Activated CD4-positive, alpha-beta T cell treated with anti-CD3 and anti-CD28 coated beads, Interleukin-2, amount 10 ng/mL, durations not matched to agents 7 days and 5 days (primary cell): ENCODE data around the gene MEGF6. TPM values are rescaled to one million over a fixed set of nuclear protein-coding genes. Genes with fewer than 3 reads are reported as not detected.
"Not testable (repeated sequence)": the region's sequence is repeated elsewhere in the genome, so short reads cannot be mapped to it uniquely, and the experiment has no call there.

Source experiments
- CTCF ChIA-PET: fragments of 350-600 bp; sonication (Branson Sonifier 250); formaldehyde crosslinking; loops from one replicate; lab custom pipeline; 2021; ENCODE audit warnings: antibody characterized with exemption; lab: Charles Lee
- POLR2A ChIA-PET: fragments of 350-600 bp; sonication (Branson Sonifier 250); formaldehyde crosslinking; loops from one replicate; lab custom pipeline; 2021; ENCODE audit warnings: antibody characterized with exemption; lab: Charles Lee
- DNase-seq: peaks from one replicate; pipeline ENCODE4 v3.0.0-alpha.2; 2020
- H3K27ac Mint-ChIP-seq: one replicate; pipeline ENCODE4 v1.8.0; 2021; ENCODE audit warnings: mild to moderate bottlenecking, moderate library complexity, mixed read lengths
- H3K27me3 Mint-ChIP-seq: one replicate; pipeline ENCODE4 v1.8.0; 2021; ENCODE audit warnings: mixed read lengths
- H3K36me3 Mint-ChIP-seq: one replicate; pipeline ENCODE4 v1.8.0; 2021; ENCODE audit warnings: low read depth, mixed read lengths
- H3K4me1 Mint-ChIP-seq: one replicate; pipeline ENCODE4 v1.8.0; 2021; ENCODE audit warnings: mixed read lengths
- H3K4me3 Mint-ChIP-seq: one replicate; pipeline ENCODE4 v1.8.0; 2021; ENCODE audit warnings: mild to moderate bottlenecking, moderate library complexity, mixed read lengths
- H3K9me3 Mint-ChIP-seq: one replicate; pipeline ENCODE4 v1.8.0; 2021; ENCODE audit warnings: mixed read lengths
- total RNA-seq, 2 experiments: library from RNA; stranded (reverse); gene quantifications; one replicate each; pipeline ENCODE4 v1.2.3, GENCODE V29; 2021

MEGF6 gene
- total RNA-seq, 2 experiments from 2014 or later = 20.7 to 26.6 TPM

DNA sequence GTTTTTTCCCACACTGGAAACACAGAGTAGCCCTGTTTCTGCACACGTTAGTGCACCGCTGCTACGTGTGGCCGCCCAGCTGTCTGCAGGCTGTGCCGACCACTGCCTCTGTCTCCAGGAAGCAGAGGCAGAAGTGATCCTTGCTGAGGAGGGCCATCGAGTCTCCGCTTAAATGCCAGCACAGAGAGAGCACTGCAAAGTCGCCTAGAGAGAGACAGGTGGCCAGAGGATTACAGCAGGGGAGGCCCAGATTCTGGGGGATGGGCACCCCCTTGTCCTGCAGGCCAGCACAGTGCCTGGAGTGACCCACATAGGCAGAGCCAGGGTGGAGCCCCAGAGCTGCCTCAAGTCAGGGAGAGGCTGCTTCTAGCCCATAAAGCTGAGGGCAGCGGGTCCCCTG is 19.6 kb upstream of the MEGF6 start:
- H3K27ac Mint-ChIP-seq = no peak overlapping the region
- H3K4me3 Mint-ChIP-seq = no peak overlapping the region
- ChIA-PET POLR2A (no interaction called here), CTCF (interaction anchor here (1.0 to 1.2 kb wide), 3 partner anchors 9 to 12 kb away, joined by 3 to 5 read pairs (median 4); no protein-coding TSS in a partner anchor)
- peaks cover 11% of the 10 kb centered on the region for H3K36me3 Mint-ChIP-seq
- H3K9me3 Mint-ChIP-seq = no peaks in the 10 kb centered on the region
- no peaks in the 10 kb centered on the region for H3K27me3 Mint-ChIP-seq
- DNase-seq = no peak
- peaks cover 4% of the 10 kb centered on the region for H3K4me1 Mint-ChIP-seq

DNA sequence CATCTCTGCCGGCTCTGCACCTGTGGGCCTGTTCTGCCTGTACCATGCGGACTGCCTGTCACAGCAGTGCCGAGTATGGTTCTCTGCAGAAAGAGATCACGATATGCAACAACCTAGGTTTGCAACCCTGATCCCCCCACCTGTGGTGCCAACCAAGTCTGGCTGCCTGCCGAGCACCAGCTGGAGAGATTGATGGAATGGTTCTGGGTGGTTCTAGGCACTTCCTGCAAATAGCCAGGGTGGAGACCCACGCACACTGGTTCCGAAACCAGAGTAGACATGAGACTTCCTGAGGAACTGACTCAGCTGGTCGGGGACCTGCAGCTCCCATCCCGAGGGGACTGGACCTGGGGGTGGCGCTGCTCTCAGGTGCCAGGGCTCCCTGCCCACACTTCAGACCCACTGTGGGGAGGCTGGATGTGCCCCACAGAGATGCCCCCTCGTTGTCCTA is 18.9 kb upstream of the MEGF6 start:
- ChIA-PET POLR2A (no interaction called here), CTCF (interaction anchor here (1.2 kb wide), 2 partner anchors 9 to 10 kb away, joined by 3 to 5 read pairs; no protein-coding TSS in a partner anchor)
- H3K4me3 Mint-ChIP-seq = no peak overlapping the region
- H3K4me1 Mint-ChIP-seq = peaks cover 8% of the 10 kb centered on the region
- H3K9me3 Mint-ChIP-seq = no peaks in the 10 kb centered on the region
- no peaks in the 10 kb centered on the region for H3K27me3 Mint-ChIP-seq
- peak overlapping the region; percentile 78 for H3K27ac Mint-ChIP-seq
- DNase-seq = no peak
- H3K36me3 Mint-ChIP-seq = peaks cover 10% of the 10 kb centered on the region

DNA sequence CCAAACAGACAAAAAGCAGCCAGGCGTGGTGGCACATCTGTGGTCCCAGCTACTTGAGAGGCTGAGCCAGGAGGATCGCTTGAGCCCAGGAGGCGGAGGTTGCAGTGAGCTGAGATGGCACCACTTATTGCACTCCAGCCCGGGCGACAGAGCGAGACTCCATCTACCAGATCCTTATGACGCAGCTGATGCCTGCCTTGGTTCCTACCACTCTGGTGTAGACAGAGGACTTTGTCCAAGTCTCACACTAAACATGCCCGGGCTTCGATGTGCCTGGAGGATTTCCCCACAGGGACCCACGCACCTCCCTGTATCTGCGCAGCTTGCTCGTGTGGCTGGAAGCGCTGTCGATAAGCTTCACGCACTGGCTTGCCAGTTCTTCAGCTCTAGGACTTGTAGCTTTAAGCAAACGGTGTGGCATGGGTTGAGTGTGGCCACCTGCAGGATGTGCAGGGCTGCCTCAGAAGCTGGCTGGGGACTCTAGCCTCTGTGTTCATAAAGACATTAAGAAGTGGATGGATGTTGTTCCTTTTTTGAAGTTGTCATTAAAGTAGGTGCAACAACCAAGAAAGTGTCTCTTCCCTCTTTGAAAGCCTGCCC is 18.4 kb upstream of the MEGF6 start:
- H3K27me3 Mint-ChIP-seq = no peaks in the 10 kb centered on the region
- ChIA-PET POLR2A (no interaction called here), CTCF (interaction anchor here (0.8 to 1.2 kb wide), 3 partner anchors 9 to 10 kb away, joined by 3 to 5 read pairs (median 3); no protein-coding TSS in a partner anchor)
- H3K36me3 Mint-ChIP-seq = peaks cover 9% of the 10 kb centered on the region
- H3K4me1 Mint-ChIP-seq = peaks cover 8% of the 10 kb centered on the region
- peak overlapping the region; percentile 9 for H3K27ac Mint-ChIP-seq
- no peak for DNase-seq
- H3K4me3 Mint-ChIP-seq = no peak overlapping the region
- no peaks in the 10 kb centered on the region for H3K9me3 Mint-ChIP-seq

DNA sequence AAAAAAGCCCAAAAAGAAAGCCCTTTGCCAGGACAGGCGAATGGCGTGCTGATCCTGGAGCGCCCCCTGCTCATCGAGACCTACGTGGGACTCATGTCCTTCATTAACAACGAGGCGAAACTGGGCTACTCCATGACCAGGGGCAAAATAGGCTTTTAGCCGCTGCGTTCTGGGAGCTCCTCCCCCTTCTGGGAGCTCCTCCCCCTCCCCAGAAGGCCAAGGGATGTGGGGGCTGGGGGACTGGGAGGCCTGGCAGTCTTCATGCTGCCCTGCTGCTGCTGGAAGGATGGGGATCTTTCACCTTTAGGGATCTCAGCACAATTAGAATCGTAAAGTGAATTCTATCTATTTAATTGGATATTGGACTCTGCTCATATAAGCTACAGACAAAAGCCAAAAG is 17.1 kb upstream of the MEGF6 start:
- Mint-ChIP-seq H3K27me3 (no peaks in the 10 kb centered on the region), H3K4me3 (no peak overlapping the region), H3K36me3 (peaks cover 11% of the 10 kb centered on the region), H3K9me3 (no peaks in the 10 kb centered on the region), H3K4me1 (peaks cover 16% of the 10 kb centered on the region), H3K27ac (no peak overlapping the region)
- no peak for DNase-seq
- POLR2A ChIA-PET = no interaction called here
- CTCF ChIA-PET = interaction anchor here (1.1 kb wide), 1 partner anchor 9 kb away, joined by 4 read pairs; no protein-coding TSS in a partner anchor

DNA sequence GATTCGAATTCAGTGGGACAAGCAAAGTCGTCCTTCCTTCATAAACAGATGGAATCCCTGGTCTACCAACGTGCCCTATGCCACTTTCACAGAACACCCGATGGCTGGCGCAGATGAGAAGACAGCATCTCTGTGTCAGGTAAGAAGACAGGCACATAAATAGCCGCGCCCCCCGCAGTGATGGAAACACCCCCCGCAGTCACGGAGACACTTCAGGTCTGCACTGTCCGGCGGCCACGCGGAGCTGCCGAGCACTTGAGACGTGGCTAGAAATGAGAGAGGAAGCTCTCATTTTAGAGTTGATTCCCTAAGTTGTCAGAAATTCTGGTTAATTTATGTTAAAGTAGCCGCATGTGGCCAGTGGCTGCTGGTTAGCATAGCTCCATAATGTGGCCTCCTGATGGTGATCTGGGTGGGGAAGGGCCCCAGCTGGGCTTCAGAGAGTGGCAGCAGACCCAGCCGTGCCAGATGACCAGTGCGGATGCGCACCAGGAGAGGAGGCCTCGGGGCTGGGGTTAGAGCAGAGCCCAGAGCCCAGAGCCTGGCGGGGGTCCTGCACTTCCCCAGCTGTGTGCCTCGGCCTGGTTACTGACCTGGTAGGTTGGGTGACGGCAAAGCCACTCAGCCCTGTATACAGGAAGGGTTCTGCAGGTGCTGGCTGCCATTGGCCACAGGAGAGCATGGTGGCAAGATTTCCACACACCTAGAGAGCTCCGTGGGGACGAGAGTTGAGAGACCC is 16.4 kb upstream of the MEGF6 start:
- Mint-ChIP-seq H3K36me3 (peaks cover 11% of the 10 kb centered on the region), H3K4me1 (peaks cover 24% of the 10 kb centered on the region), H3K9me3 (no peaks in the 10 kb centered on the region), H3K27ac (no peak overlapping the region), H3K27me3 (no peaks in the 10 kb centered on the region), H3K4me3 (no peak overlapping the region)
- ChIA-PET POLR2A (no interaction called here), CTCF (interaction anchor here (1.1 kb wide), 1 partner anchor 9 kb away, joined by 4 read pairs; no protein-coding TSS in a partner anchor)
- DNase-seq = no peak

DNA sequence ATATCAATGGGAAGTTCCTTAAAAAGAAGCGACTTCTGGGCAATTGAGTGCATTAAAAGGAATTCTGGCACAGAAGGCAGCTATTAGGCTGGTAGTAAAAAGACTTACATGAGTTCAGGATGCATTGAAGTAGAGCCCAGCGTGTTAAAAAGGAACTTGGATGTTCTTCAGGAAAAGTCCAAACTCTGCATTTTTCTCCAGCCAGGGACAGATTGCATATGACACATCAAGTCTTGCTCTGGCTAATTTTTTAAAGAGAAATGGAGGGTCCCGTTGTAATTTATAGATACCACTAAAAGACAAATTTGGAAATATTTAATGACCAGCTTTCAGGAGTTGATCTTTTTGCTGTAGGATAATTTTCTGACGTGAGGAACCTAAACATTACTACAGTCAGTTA is 14.7 kb upstream of the MEGF6 start:
- no peaks in the 10 kb centered on the region for H3K9me3 Mint-ChIP-seq
- H3K27ac Mint-ChIP-seq = peak overlapping the region; percentile 79
- CTCF ChIA-PET = interaction anchor here (0.6 to 0.9 kb wide), 3 partner anchors 9 to 1654 kb away, joined by 3 to 5 read pairs (median 5); no protein-coding TSS in a partner anchor
- POLR2A ChIA-PET = no interaction called here
- peaks cover 28% of the 10 kb centered on the region for H3K4me1 Mint-ChIP-seq
- DNase-seq = no peak
- H3K4me3 Mint-ChIP-seq = peak overlapping the region; percentile 96
- no peaks in the 10 kb centered on the region for H3K27me3 Mint-ChIP-seq
- H3K36me3 Mint-ChIP-seq = peaks cover 11% of the 10 kb centered on the region

DNA sequence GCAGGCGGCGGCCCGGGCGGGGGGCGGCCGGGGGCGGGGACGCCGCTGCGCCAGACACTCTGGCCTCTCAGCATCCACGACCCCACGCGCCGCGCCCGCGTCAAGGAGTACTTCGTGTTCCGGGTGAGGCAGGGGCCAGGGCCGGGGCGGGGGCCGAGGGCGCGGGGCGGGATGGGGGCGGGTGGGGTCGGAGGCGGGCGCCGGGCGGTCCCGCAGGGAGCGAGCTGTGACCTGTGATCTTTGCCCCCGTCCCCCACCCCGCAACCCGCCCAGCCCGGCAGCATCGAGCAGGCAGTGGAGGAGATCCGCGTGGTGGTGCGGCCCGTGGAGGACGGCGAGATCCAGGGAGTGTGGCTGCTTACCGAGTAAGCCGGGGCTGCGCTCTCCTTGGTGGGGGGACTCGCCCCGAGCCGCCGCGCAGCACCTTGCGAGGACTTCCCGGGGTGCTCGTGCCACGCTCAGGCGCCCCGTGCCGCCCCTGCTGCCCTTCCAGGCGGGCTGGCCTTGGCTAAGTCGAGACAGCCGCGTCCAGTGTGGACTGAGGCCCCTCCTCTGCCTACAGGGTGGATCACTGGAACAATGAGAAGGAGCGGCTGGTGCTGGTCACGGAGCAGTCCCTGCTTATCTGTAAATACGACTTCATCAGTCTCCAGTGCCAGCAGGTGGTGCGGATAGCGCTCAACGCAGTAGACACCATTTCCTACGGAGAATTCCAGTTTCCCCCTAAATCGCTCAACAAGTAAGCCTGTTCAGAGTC is 14.0 kb upstream of the MEGF6 start:
- DNase-seq = no peak
- Mint-ChIP-seq H3K4me3 (peak overlapping the region; percentile 96), H3K36me3 (peaks cover 11% of the 10 kb centered on the region), H3K27me3 (no peaks in the 10 kb centered on the region), H3K4me1 (peaks cover 28% of the 10 kb centered on the region), H3K9me3 (no peaks in the 10 kb centered on the region), H3K27ac (peak overlapping the region; percentile 95)
- ChIA-PET POLR2A (no interaction called here), CTCF (interaction anchor here (0.9 kb wide), 1 partner anchor 10 kb away, joined by 5 read pairs; no protein-coding TSS in a partner anchor)

DNA sequence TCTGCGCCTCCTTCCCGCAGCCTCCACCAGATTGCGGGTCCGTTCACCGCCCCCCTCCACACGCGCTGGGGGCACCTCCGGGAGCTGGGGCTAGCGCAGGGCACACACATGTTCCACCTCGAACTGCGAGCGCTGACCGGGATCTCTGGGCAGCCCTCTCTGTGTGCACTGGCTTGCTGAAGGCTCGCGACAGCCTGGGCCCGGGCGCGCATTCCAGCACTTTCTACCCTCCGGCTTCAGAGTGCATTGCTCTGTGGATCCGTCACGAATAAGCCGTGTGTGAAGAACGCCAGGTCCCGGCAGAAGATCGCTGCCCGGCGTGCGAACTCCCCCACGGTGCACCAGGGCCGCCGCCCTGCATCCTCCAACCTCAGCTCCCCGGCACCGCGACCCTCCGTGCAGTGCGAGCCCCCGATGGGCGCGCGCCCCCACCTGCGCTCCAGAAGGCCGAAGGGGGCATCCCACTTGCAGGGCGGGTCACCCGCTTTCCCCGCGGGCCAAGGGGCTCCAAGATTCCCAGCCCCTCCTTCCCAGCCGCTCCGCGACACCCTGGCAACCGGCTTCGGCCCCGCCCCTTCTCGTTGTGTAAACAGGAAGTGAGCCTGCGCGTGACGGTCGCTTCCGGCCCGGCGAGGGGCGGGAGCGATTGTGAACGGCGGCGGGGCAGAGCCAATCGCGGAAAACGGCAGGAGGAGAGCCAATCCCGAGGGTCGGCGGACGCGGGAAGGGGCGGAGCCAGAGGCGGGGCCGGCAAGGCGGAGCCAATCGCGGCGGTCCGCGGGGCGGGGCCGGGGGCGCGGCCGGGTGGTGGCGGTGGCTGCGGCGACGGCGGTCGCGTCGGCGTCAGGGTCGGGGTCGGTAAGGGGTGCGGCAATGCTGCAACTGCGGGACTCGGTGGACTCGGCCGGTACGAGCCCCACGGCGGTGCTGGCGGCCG is 13.2 kb upstream of the MEGF6 start, which contains the start of gene TPRG1L:
Gene TPRG1L, plus strand, starts transcription at position 816 of the 937 bp plus-strand sequence. Its CDS starts 58 bp downstream, at position 874.
- DNase-seq = peak; percentile 98
- ChIA-PET POLR2A (no interaction called here), CTCF (no interaction called here)
- Mint-ChIP-seq H3K4me1 (peaks cover 34% of the 10 kb centered on the region), H3K9me3 (no peaks in the 10 kb centered on the region), H3K4me3 (peak within 1 kb of the TSS; percentile 96), H3K27ac (peak within 1 kb of the TSS; percentile 95), H3K27me3 (no peaks in the 10 kb centered on the region), H3K36me3 (peaks cover 9% of the 10 kb centered on the region)

DNA sequence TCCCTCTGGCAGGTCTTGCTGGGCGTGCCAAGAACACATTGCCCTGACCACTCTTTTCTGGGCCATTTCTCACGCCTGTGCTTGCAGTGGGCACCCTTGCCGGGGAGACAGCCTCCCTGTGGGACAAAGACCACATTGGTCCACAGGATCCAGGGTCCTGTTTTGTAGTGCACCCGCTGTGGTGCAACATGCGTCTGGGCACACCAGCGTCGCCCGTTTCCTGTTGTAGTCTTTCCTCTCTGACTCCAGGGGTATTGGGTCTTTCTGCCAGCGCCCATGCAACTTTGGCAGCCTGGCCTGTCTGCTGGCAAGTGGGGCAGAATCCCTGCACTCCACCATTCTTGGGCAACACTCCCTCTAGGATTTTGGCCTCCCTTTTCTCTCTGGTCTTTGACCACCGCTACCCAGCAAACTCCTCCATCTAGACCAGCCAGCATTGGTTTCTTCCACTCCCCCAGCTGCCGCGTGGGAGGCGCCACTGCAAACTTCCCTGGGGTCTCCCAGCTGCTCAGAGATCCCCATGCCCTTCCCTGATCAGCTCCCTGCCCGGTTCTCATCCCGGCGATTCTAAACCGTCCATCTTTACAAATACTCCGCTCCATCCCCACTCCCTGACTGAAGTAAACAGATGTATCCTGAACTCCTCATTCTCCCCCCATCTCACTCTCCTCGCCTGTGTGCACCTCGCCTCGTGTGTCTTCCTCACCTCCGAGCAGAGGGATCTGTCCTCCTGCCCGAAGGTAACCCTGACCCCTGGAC is 12.3 kb upstream of the MEGF6 start:
- POLR2A ChIA-PET = no interaction called here
- H3K27ac Mint-ChIP-seq = peak overlapping the region; percentile 95
- CTCF ChIA-PET = no interaction called here

DNA sequence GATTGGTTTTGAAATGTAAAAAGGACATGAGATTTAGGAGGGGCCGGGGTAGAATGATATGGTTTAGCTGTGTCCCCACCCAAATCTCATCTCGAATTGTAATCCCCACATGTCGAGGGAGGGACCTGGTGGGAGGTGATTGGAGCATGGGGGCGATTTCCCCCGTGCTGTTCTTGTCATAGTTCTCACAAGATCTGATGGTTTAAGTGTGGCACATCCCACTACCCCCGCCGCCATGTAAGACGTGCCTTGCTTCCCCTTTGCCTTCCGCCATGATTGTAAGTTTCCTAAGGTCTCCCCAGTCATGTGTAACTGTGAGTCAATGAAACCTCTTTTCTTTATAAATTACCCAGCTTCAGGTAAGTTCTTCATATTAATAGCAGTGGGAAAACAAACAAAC is 10.8 kb upstream of the MEGF6 start:
- H3K4me3 Mint-ChIP-seq, H3K9me3 Mint-ChIP-seq, DNase-seq, CTCF ChIA-PET, H3K27me3 Mint-ChIP-seq, POLR2A ChIA-PET, H3K36me3 Mint-ChIP-seq: not testable (repeated sequence)
- Mint-ChIP-seq H3K4me1 (peaks cover 39% of the 10 kb centered on the region), H3K27ac (peak overlapping the region; percentile 50)

More for the DNA sequence above, 12.3 kb upstream of the MEGF6 start:
- Mint-ChIP-seq H3K36me3 (peaks cover 7% of the 10 kb centered on the region), H3K27me3 (no peaks in the 10 kb centered on the region), H3K9me3 (no peaks in the 10 kb centered on the region), H3K4me1 (peaks cover 39% of the 10 kb centered on the region), H3K4me3 (peak overlapping the region; percentile 96)
- DNase-seq = no peak

DNA sequence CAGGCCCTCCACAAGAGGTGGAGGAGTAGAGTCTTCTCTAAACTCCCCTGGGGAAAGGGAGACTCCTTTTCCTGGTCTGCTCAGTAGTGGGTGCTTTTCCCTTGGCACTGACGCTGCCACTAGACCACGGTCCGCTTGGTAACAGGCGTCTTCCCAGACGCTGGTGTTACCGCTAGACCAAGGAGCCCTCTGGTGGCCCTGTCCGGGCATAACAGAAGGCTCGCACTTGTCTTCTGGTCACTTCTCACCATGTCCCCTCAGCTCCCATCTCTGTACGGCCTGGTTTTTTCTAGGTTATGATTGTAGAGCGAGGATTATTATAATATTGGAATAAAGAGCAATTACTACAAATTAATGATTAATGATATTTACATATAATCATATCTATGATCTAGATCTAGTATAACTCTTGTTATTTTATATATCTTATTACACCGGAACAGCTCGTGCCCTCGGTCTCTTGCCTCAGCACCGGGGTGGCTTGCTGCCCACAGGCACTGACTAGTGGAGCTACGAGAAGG is 9.9 kb upstream of the MEGF6 start:
- peaks cover 38% of the 10 kb centered on the region for H3K4me1 Mint-ChIP-seq
- H3K36me3 Mint-ChIP-seq, H3K4me3 Mint-ChIP-seq, POLR2A ChIA-PET, DNase-seq, H3K27ac Mint-ChIP-seq, H3K27me3 Mint-ChIP-seq, H3K9me3 Mint-ChIP-seq: not testable (repeated sequence)
- CTCF ChIA-PET = interaction anchor here (1.2 kb wide), 1 partner anchor 9 kb away, joined by 5 read pairs; no protein-coding TSS in a partner anchor
